GM20000 (cell line): Measurements from ENCODE around the gene ENKD1.
"Not testable (repeated sequence)": the region's sequence is repeated elsewhere in the genome, so short reads cannot be mapped to it uniquely, and the experiment has no call there.

Experiments used
- DNase-seq: peaks from one replicate; pipeline ENCODE4 v3.0.0; 2012; ENCODE audit warnings: low spot score
- TF ChIP-seq, protein P1 (sequence below): IDR thresholded peaks from 2 replicates; pipeline ENCODE4 v1.5.1; 2012; ENCODE audit warnings: mild to moderate bottlenecking, control low read depth; ENCODE audit errors: extremely low read depth, missing control alignments

The ENKD1 gene

DNA sequence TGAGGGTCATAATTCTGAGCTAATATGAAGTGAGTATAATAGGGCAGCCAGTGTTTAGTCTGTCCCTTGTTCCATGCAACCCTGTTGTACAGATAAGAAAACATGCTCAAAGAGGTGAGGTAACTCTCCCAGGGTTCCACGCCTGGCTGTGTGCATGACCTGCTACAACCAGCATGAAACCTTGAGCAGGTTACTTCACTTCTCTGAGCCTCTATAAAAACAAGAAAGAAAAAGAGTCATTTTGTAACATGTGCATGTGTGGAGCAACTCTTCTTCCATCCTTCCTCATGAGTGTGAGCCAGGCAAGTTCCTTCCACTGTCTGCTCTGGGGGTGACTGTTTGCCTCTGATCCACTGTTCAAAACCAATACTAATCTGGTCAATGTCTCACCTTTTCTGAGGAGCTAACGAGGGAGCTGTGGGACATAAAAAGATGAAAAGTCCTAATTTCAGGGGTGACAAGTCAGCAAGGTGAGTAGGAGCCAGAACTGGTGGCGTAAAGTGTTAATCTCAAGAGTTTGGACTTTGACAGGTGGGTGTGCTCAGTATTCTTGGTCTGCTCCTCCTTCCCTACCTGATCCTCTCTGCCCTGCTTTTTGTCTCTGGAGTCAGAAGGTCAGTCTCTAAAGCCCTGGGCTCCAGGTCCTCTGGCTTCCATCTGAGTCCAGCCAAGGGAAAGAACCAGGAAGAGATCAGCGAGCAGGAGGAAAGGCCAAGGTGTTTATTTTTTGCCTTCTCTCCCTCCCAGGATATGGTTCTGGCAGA lies 31.1 kb upstream of the ENKD1 start:
- TF ChIP-seq, protein P1, sequence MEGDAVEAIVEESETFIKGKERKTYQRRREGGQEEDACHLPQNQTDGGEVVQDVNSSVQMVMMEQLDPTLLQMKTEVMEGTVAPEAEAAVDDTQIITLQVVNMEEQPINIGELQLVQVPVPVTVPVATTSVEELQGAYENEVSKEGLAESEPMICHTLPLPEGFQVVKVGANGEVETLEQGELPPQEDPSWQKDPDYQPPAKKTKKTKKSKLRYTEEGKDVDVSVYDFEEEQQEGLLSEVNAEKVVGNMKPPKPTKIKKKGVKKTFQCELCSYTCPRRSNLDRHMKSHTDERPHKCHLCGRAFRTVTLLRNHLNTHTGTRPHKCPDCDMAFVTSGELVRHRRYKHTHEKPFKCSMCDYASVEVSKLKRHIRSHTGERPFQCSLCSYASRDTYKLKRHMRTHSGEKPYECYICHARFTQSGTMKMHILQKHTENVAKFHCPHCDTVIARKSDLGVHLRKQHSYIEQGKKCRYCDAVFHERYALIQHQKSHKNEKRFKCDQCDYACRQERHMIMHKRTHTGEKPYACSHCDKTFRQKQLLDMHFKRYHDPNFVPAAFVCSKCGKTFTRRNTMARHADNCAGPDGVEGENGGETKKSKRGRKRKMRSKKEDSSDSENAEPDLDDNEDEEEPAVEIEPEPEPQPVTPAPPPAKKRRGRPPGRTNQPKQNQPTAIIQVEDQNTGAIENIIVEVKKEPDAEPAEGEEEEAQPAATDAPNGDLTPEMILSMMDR: no peak
- DNase-seq: no peak

DNA sequence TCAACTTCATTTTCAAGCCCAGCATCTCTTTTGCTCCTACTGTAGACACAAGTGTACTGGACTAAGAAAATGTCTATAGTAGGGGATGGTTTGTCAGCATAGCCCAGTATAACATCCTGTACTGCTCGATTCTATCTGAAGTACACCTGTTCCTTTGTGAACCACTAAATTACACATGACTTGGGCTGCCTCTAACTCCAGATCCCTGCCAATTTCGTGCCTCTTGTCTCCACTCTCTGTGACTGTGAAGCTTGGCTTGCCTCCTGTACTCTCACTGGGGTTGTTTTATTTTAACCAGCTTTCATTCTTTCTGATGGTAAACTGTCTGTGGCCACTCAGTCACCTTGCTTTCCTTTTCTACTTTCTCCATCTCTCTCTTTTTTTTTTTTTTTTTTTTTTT lies 28.1 kb upstream of the ENKD1 start:
- TF ChIP-seq, protein P1: no peak
- DNase-seq: no peak

DNA sequence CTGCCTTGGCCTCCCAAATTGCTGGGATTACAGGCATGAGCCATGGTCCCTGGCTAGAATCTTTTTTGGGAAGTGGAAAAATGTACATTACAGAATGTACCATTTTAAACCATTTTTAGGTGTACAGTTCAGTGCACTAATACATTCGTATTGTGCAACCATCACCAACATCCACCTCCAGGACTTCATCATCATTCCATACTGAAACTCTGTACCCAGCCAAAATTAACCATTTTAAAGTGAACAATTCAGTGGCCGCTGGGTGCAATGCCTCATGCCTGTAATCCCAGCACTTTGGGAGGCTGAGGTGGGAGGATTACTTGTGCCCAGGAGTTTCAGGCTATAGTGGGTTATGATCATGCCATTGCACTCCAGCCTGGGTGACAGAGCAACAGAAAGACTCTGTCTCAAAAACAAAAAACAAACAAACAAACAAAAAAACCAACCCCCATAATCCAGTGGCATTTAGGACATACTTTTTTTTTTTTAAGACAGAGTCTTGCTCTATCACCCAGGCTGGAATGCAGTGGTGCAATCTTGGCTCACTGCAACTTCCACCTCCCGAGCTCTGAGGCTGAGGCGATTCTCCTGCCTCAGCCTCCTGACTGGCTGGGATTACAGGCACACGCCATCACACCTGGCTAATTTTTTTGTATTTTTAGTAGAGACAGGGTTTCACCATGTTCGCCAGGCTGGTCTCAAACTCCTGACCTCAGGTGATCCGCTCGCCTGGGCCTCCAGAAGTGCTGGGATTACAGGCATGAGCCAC lies 27.2 kb upstream of the ENKD1 start:
- DNase-seq: not testable (repeated sequence)

DNA sequence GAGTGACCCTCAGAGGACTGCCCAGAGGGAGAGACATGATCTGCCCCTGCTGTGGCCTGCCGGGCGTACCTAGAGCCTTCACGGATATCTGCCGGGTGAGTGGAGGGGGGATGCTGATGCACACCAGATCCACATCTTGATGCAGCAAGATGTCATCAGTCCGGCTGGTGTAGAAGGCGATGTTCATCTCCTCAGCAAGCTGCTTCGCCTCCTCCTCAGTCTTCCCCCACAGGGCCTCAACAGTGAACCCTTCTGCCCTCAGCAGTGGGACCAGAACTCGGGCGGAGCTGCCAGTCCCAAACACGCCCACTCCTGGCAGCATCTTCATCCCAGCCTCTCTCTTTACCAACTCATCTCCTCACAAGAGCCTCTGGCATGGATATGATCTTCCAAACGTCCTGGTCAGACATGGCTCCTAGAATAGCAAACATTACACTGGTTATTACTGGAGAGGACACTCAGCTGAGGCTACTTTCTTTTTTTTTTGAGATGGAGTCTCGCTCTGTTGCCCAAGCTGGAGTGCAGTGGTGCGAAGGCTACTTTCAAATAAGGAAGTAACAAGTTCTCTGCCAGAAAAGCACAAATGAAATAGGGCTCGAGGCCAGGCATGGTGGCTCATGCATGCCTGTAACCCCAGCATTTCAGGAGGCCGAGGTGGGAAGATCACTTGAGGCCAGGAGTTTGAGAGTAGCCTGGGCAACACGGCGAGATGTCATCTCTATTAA lies 19.0 kb upstream of the ENKD1 start:
- no peak for DNase-seq
- TF ChIP-seq, protein P1: no peak

DNA sequence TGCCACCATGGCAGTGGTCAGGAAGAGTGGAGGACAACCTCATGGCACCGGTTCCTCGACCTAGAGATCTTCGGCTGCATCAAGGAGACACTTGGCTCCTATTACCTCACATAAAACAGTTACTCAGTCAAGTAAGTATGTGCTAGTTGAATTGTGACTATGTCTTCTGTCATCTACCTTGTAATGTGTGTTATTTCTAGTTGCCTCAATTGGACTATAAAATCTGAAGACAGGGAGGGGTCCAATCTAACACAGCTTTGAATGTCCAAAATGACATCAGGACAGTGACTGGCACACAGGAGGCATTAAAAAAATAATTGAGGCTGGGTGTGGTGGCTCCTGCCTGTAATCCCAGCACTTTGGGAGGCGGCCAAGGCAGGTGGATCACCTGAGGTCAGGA lies 17.2 kb upstream of the ENKD1 start:
- TF ChIP-seq, protein P1: no peak
- DNase-seq: no peak

DNA sequence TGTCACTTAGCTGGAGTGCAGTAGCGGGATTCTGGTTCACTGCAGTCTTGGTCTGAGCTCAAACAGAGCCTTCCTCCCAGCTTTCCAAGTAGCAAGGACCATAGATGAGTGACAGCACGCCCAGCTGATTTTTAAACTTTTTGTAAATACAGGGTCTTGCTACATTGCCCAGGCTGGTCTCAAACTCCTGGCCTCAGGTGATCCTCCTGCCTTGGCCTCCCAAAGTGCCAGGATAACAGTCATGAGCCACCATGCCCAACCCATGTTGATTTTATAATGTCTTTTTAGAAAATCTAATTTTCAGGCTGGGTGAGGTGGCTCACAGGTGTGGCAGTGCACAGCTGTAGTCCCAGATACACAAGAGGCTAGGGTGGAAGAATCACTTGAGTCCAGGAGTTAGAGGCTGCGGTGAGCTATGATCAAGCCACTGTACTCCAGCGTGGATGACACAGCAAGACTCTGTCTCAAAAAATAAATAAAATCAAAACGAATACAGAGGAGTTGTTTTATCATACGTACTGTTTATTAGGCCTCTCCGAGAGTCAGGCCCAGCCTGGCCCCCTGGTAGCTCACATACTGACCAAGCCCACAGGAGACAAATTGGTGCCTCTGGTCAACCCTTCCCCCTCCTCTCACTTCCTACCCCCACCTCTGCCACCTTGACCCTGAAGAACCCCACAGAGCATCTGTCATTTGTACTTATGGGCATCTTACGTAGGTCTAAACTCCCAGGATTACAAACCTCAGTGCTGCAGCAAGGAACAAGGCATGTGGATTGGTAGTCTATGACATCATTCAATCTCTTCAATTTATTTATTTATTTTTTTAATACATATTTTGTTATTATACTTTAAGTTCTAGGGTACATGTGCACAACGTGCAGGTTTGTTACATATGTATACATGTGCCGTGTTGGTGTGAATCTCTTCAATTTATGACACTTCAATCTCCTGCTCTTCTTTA lies 13.7 kb upstream of the ENKD1 start:
- TF ChIP-seq, protein P1: no peak
- DNase-seq: no peak

DNA sequence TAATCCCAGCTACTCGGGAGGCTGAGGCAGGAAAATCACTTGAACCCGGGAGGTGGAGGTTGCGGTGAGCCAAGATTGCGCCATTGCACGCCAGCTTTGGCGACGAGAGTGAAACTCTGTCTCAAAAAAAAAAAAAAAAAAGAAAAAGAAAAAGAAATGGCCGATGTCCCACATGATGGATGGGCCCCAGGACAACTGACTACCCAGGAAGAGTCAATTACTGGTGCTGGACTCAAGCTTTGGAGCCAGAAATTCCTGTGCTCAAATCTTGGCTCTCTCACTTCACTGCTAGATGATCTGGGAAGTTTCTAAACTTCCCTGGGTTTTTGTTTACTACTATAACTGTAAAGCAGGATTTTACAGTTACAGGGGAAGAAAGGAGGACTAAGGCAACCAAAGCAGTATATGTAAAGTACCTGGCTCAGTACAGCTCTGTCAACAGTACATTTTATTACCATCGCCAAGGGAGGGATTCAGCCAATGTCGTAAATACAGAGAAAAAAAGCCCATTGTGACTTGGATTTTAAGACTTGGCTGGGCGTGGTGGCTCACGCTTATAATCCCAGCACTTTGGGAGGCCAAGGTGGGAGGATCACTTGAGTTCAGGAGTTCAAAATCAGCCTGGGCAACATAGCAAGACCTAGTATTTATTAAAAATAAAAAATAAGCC lies 11.9 kb upstream of the ENKD1 start:
- no peak for DNase-seq
- TF ChIP-seq, protein P1: no peak
